SK-N-SH (cell line): ENCODE results near the gene CALU. TPM values are rescaled to one million over a fixed set of nuclear protein-coding genes. Genes with fewer than 3 reads are reported as not detected.

Experiments used
- CTCF ChIA-PET: fragments of 300-600, 350-600 bp; formaldehyde crosslinking; extraction: SDS; loops from one replicate; lab custom pipeline; 2021; lab: Yijun Ruan, JAX
- POLR2A ChIA-PET: fragments of 350-600 bp; sonication (Branson Sonifier 250); formaldehyde crosslinking; extraction: SDS; loops from one replicate; lab custom pipeline; 2020; ENCODE audit warnings: antibody characterized with exemption, inconsistent platforms; lab: Yijun Ruan, JAX
- DNase-seq: peaks from one replicate; pipeline ENCODE4 v3.0.0; 2012
- H2AFZ ChIP-seq: fragments of 200-600 bp; sonication (generic); 2 replicates; pipeline ENCODE4 v1.8.1; 2016; ENCODE audit warnings: antibody characterized with exemption, mild to moderate bottlenecking, low read depth
- H3F3A ChIP-seq: fragments of 200-600 bp; sonication (generic); replicated peaks from 2 replicates; pipeline ENCODE3; 2016; ENCODE audit warnings: antibody characterized with exemption, mild to moderate bottlenecking; ENCODE audit not compliant: insufficient read depth
- H3K27ac ChIP-seq, 2 experiments: fragments of 200-500 bp in 1 of 2; fragments of 200-600 bp in 1 of 2; sonication (Bioruptor generic) in 1 of 2; sonication (generic), shearing (Covaris generic) in 1 of 2; 2 replicates each; pipeline versions ENCODE4 v1.5.1 to v1.6.1; 2014 to 2016; ENCODE audit warnings: low read depth in 2 of 2, inconsistent platforms in 1 of 2, low read length in 1 of 2, mild to moderate bottlenecking in 1 of 2, mixed read lengths in 1 of 2
- H3K27me3 ChIP-seq: fragments of 200-600 bp; sonication (generic), shearing (Covaris generic); 2 replicates; pipeline ENCODE4 v1.6.1; 2016; ENCODE audit warnings: mixed run types; ENCODE audit not compliant: insufficient read depth
- H3K36me3 ChIP-seq, 2 experiments: fragments of 200-500 bp in 1 of 2; fragments of 200-600 bp in 1 of 2; sonication (Bioruptor generic) in 1 of 2; sonication (generic) in 1 of 2; replicated peaks in 1 of 2; 2 replicates each; pipeline versions ENCODE3 to v1.5.1; 2014 to 2016; ENCODE audit warnings: low read length in 1 of 2, mild to moderate bottlenecking in 1 of 2; ENCODE audit not compliant: insufficient read depth in 2 of 2, control insufficient read depth in 1 of 2
- H3K4me1 ChIP-seq, 2 experiments: fragments of 200-500 bp in 1 of 2; fragments of 200-600 bp in 1 of 2; sonication (Bioruptor generic) in 1 of 2; sonication (generic), shearing (Covaris generic) in 1 of 2; 2 replicates each; pipeline versions ENCODE4 v1.5.1 to v1.6.1; 2014 to 2016; ENCODE audit warnings: low read depth in 1 of 2, low read length in 1 of 2, mixed run types in 1 of 2; ENCODE audit not compliant: insufficient read depth in 2 of 2, control insufficient read depth in 1 of 2
- H3K4me2 ChIP-seq: fragments of 200-600 bp; sonication (generic), shearing (Covaris generic); 2 replicates; pipeline ENCODE4 v1.6.1; 2017; ENCODE audit warnings: mixed run types
- H3K4me3 ChIP-seq, 2 experiments: fragments of 200-500 bp in 1 of 2; fragments of 200-600 bp in 1 of 2; sonication (Bioruptor generic) in 1 of 2; sonication (generic), shearing (Covaris generic) in 1 of 2; 2 replicates each; pipeline versions ENCODE4 v1.5.1 to v1.8.1; 2014 to 2016; ENCODE audit warnings: low read depth in 2 of 2, inconsistent platforms in 1 of 2, low read length in 1 of 2, mild to moderate bottlenecking in 1 of 2, mixed read lengths in 1 of 2, moderate library complexity in 1 of 2
- H3K79me2 ChIP-seq: fragments of 200-600 bp; sonication (generic); 2 replicates; pipeline ENCODE4 v1.8.1; 2017; ENCODE audit warnings: mild to moderate bottlenecking; ENCODE audit not compliant: insufficient read depth
- H3K9ac ChIP-seq: fragments of 200-600 bp; sonication (generic); 2 replicates; pipeline ENCODE4 v1.6.1; 2017; ENCODE audit warnings: mixed run types
- H3K9me2 ChIP-seq: fragments of 200-600 bp; sonication (generic); 2 replicates; pipeline ENCODE4 v1.6.1; 2017; ENCODE audit warnings: mixed run types
- H3K9me3 ChIP-seq: fragments of 200-600 bp; sonication (generic); 2 replicates; pipeline ENCODE4 v1.6.1; 2017; ENCODE audit warnings: mixed run types, mild to moderate bottlenecking, moderate library complexity
- H4K20me1 ChIP-seq: fragments of 200-600 bp; sonication (generic); 2 replicates; pipeline ENCODE4 v1.6.1; 2017; ENCODE audit warnings: mild to moderate bottlenecking, mixed run types; ENCODE audit not compliant: insufficient read depth
- EP300 ChIP-seq, 2 experiments: IDR thresholded peaks; 2 replicates each; pipeline versions ENCODE4 v1.4.0 to v1.6.1; 2012; ENCODE audit warnings: borderline replicate concordance in 1 of 2, low read depth in 1 of 2, low read length in 1 of 2
- FOXM1 ChIP-seq: IDR thresholded peaks from 2 replicates; pipeline ENCODE4 v1.4.0; 2012; ENCODE audit warnings: low read depth, mild to moderate bottlenecking
- GATA2 ChIP-seq: sonication (generic); formaldehyde crosslinking; IDR thresholded peaks from 2 replicates; pipeline ENCODE4 v1.5.0; 2020; ENCODE audit warnings: mild to moderate bottlenecking, missing genetic modification reagents
- IRF3 ChIP-seq: fragments of 150-350 bp; IDR thresholded peaks from 2 replicates; pipeline ENCODE4 v1.6.1; 2016; ENCODE audit warnings: mild to moderate bottlenecking, low read depth, low read length
- JUND ChIP-seq: IDR thresholded peaks from 2 replicates; pipeline ENCODE4 v1.4.0; 2012
- MEF2A ChIP-seq: IDR thresholded peaks from 2 replicates; pipeline ENCODE4 v1.4.0; 2012; ENCODE audit warnings: low read depth, borderline replicate concordance
- MXI1 ChIP-seq: IDR thresholded peaks from 2 replicates; pipeline ENCODE4 v1.6.1; 2012; ENCODE audit warnings: mild to moderate bottlenecking, low read depth, low read length, improper control_type of control experiment
- NFIC ChIP-seq: IDR thresholded peaks from 2 replicates; pipeline ENCODE4 v1.4.0; 2012; ENCODE audit warnings: borderline replicate concordance
- NRF1 ChIP-seq: IDR thresholded peaks from 2 replicates; pipeline ENCODE4 v1.6.1; 2012; ENCODE audit warnings: low read depth, mild to moderate bottlenecking, low read length
- RFX5 ChIP-seq: IDR thresholded peaks from 2 replicates; pipeline ENCODE4 v1.6.1; 2012; ENCODE audit warnings: mild to moderate bottlenecking, improper control_type of control experiment, low read length
- RXRA ChIP-seq: IDR thresholded peaks from 2 replicates; pipeline ENCODE4 v1.4.0; 2012; ENCODE audit warnings: low read depth, mild to moderate bottlenecking, borderline replicate concordance
- TAF1 ChIP-seq: IDR thresholded peaks from 2 replicates; pipeline ENCODE4 v1.6.1; 2012; ENCODE audit warnings: low read depth, mild to moderate bottlenecking, low read length, moderate library complexity, borderline replicate concordance
- TEAD4 ChIP-seq: IDR thresholded peaks from 2 replicates; pipeline ENCODE4 v1.4.0; 2012; ENCODE audit warnings: mild to moderate bottlenecking, borderline replicate concordance; ENCODE audit not compliant: insufficient read depth
- USF2 ChIP-seq: fragments of 150-350 bp; IDR thresholded peaks from 2 replicates; pipeline ENCODE4 v1.6.1; 2017; ENCODE audit warnings: antibody characterized with exemption, low read length, low read depth, borderline replicate concordance
- YY1 ChIP-seq: IDR thresholded peaks from 2 replicates; pipeline ENCODE4 v1.4.0; 2012; ENCODE audit warnings: low read depth, mild to moderate bottlenecking
- WGBS: methylation state at CpG from one replicate; pipeline ENCODE4 v1.1.6; 2017; ENCODE audit warnings: low lambda C conversion rate; 5-methylcytosine and 5-hydroxymethylcytosine counted together
- polyA plus RNA-seq, 3 experiments: library from polyadenylated mRNA; depleted of rRNA; stranded (reverse); fragments of >200 nt; gene quantifications; 2 replicates each; pipeline ENCODE4 v1.2.3, GENCODE V29; 2012
- TF ChIP-seq, protein P1 (sequence below): IDR thresholded peaks from 2 replicates; pipeline ENCODE4; 2012
- TF ChIP-seq, protein P2 (sequence below): IDR thresholded peaks from 2 replicates; pipeline ENCODE4 v1.6.1; 2012; ENCODE audit warnings: mild to moderate bottlenecking, low read depth, low read length, moderate library complexity

Gene CALU
- polyA plus RNA-seq, 1 of the 3 experiments (the other 2 are of a cell fraction): 195 TPM

DNA sequence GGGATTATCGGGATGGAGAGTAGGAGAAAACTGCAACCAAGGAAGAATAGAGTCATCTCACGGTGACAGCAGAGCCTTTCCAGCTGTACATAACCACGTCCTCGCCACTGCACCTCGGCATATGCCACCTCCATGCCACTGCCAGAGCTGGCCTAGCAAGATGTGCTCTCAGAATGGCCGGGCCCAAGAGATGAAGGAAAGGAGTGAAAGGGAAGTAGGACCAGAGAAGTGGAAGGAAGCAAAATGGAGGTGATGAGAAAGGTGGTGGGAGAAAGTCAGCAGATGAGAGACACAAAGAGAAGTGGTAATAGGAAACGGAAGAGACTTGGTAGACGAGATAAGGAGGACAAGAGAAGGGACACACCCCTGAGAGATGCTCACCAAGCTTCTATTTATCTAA lies 8.0 kb upstream of the CALU start:
- Histone ChIP-seq H3K4me3 (no peak overlapping the region), H3K36me3 (no peaks in the 10 kb centered on the region), H3K27me3 (no peaks in the 10 kb centered on the region), H4K20me1 (no peaks in the 10 kb centered on the region), H3K4me1 (no peaks in the 10 kb centered on the region; a peak in 1 of 4 replicates), H3K9ac (no peak overlapping the region), H3F3A (no peaks in the 10 kb centered on the region), H3K9me3 (no peaks in the 10 kb centered on the region), H3K27ac (no peak overlapping the region), H2AFZ (no peak overlapping the region), H3K9me2 (no peaks in the 10 kb centered on the region), H3K4me2 (no peak overlapping the region), H3K79me2 (no peaks in the 10 kb centered on the region)
- CTCF ChIA-PET: interaction anchor here (0.8 to 1.5 kb wide), 3 partner anchors 10 to 21 kb away, joined by 3 to 5 read pairs (median 3); no protein-coding TSS in a partner anchor
- POLR2A ChIA-PET: no interaction called here
- no peak for DNase-seq
- WGBS: 79% methylated on average over 8 of the region's 8 CpGs
- no peak for TF ChIP-seq RXRA
- TF ChIP-seq, protein P1, sequence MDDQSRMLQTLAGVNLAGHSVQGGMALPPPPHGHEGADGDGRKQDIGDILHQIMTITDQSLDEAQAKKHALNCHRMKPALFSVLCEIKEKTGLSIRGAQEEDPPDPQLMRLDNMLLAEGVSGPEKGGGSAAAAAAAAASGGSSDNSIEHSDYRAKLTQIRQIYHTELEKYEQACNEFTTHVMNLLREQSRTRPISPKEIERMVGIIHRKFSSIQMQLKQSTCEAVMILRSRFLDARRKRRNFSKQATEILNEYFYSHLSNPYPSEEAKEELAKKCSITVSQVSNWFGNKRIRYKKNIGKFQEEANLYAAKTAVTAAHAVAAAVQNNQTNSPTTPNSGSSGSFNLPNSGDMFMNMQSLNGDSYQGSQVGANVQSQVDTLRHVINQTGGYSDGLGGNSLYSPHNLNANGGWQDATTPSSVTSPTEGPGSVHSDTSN: no peak
- no peak for TF ChIP-seq TEAD4
- TF ChIP-seq RFX5: no peak
- TF ChIP-seq, protein P2, sequence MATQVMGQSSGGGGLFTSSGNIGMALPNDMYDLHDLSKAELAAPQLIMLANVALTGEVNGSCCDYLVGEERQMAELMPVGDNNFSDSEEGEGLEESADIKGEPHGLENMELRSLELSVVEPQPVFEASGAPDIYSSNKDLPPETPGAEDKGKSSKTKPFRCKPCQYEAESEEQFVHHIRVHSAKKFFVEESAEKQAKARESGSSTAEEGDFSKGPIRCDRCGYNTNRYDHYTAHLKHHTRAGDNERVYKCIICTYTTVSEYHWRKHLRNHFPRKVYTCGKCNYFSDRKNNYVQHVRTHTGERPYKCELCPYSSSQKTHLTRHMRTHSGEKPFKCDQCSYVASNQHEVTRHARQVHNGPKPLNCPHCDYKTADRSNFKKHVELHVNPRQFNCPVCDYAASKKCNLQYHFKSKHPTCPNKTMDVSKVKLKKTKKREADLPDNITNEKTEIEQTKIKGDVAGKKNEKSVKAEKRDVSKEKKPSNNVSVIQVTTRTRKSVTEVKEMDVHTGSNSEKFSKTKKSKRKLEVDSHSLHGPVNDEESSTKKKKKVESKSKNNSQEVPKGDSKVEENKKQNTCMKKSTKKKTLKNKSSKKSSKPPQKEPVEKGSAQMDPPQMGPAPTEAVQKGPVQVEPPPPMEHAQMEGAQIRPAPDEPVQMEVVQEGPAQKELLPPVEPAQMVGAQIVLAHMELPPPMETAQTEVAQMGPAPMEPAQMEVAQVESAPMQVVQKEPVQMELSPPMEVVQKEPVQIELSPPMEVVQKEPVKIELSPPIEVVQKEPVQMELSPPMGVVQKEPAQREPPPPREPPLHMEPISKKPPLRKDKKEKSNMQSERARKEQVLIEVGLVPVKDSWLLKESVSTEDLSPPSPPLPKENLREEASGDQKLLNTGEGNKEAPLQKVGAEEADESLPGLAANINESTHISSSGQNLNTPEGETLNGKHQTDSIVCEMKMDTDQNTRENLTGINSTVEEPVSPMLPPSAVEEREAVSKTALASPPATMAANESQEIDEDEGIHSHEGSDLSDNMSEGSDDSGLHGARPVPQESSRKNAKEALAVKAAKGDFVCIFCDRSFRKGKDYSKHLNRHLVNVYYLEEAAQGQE: no peak
- TF ChIP-seq MXI1: no peak
- no peak for TF ChIP-seq YY1
- no peak for TF ChIP-seq MEF2A
- no peak for TF ChIP-seq JUND
- TF ChIP-seq IRF3: no peak
- TF ChIP-seq NRF1: no peak
- no peak for TF ChIP-seq FOXM1
- TF ChIP-seq TAF1: no peak
- no peak for TF ChIP-seq EP300 (IDR thresholded peaks at IDR 0.05; ENCODE audit: borderline replicate concordance in 1 of 2, low read depth in 1 of 2, low read length in 1 of 2)
- TF ChIP-seq NFIC: no peak
- TF ChIP-seq USF2: no peak
- no peak for TF ChIP-seq GATA2 (CRISPR knock-in tag)
